BLaER1 treated with 17β-estradiol and CSF1 and Interleukin-3, amounts not matched to agents 10 nM and 100 nM (cell line): ENCODE measurements around the gene PTPRE.
A peak's percentile ranks its signal among the peaks of the same experiment; 100 is the strongest.

Source experiments
- H3K27ac ChIP-seq, 11 experiments: shearing (Covaris generic); formaldehyde crosslinking; 2 replicates each; pipeline ENCODE4 v1.8.1; 2022
- H3K27me3 ChIP-seq, 11 experiments: shearing (Covaris generic); formaldehyde crosslinking; 2 replicates each; pipeline ENCODE4 v1.8.1; 2022
- H3K36me3 ChIP-seq, 11 experiments: shearing (Covaris generic); formaldehyde crosslinking; 2 replicates each; pipeline ENCODE4 v1.8.1; 2022
- H3K4me1 ChIP-seq, 10 experiments: shearing (Covaris generic); formaldehyde crosslinking; 2 replicates each; pipeline ENCODE4 v1.8.1; 2022
- H3K4me2 ChIP-seq, 11 experiments: shearing (Covaris generic); formaldehyde crosslinking; 2 replicates each; pipeline ENCODE4 v1.8.1; 2022
- H3K4me3 ChIP-seq, 10 experiments: shearing (Covaris generic); formaldehyde crosslinking; 2 replicates each; pipeline ENCODE4 v1.8.1; 2022
- H3K9ac ChIP-seq, 11 experiments: shearing (Covaris generic); formaldehyde crosslinking; 2 replicates each; pipeline ENCODE4 v1.8.1; 2022
- H3K9me3 ChIP-seq, 11 experiments: shearing (Covaris generic); formaldehyde crosslinking; replicated peaks in 1 of 11; 2 replicates each; pipeline ENCODE4 v1.8.1; 2022
- H4K20me1 ChIP-seq, 11 experiments: shearing (Covaris generic); formaldehyde crosslinking; 2 replicates each; pipeline ENCODE4 v1.8.1; 2022
- Cebpa-rat ChIP-seq, 11 experiments: shearing (Covaris generic); IDR thresholded peaks; 2 replicates each; pipeline ENCODE4 v1.8.1; 2022

The PTPRE gene

DNA sequence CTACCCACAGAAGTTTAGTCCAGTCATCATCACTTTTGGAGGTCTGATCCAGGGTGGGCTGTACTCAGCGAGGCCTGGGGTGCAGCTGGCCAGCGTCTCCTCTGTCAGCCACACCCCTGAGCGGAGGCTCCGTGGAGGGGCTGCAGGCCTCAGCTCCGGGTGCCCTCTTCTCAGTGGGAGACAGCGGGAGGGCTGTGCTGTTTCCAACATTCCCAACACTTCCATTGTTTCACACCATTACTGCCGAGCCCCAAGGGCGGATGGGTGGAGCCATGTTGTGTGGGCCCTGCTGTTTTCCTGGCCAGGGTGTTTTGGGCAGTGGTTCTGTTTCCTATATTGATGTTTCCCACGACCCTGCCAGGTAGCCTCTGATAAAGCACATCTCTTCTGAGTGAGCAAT lies 124.3 kb downstream of the PTPRE start:
- Histone ChIP-seq H3K4me3 (no peak overlapping the region), H3K27ac (peak overlapping the region in 1 of 11 experiments; percentile 82; a peak in 2 of 22 replicates), H3K9ac (no peak overlapping the region), H4K20me1 (peaks cover 0 to 2% (median 0%) of the 10 kb centered on the region in 11 experiments; a peak in 2 of 22 replicates), H3K36me3 (no peaks in the 10 kb centered on the region), H3K27me3 (no peaks in the 10 kb centered on the region), H3K4me2 (peak overlapping the region in 9 of 11 experiments; percentile 88 to 97 (median 93); a peak in 14 of 22 replicates), H3K4me1 (peaks cover 52 to 63% (median 54%) of the 10 kb centered on the region in 10 experiments), H3K9me3 (no peaks in the 10 kb centered on the region)
- TF ChIP-seq Cebpa-rat (IDR thresholded peaks at IDR 0.05), result no peak

DNA sequence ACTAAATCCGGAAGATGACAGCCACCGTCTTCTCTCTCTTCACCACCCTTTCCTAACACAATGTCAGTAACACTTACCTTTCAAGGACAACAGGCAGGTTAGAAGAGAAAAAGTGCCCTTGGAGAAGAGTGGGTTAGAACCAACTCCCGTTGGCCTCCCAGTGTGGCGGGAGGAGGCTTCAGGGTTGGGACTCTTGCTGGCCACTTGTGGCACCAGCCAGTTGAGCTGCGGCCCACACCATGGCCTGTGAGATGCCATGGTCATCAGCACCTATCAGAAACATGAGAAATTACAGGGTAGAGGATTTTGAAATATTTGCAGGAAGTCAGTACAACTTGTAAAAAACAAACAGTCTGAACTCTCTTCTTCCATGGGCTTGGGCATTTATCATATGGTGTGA lies 125.6 kb downstream of the PTPRE start:
- no peak overlapping the region for H3K9ac ChIP-seq
- H3K27me3 ChIP-seq, result no peaks in the 10 kb centered on the region
- no peaks in the 10 kb centered on the region for H4K20me1 ChIP-seq
- H3K4me3 ChIP-seq, result no peak overlapping the region
- no peaks in the 10 kb centered on the region for H3K9me3 ChIP-seq
- H3K4me1 ChIP-seq, result peaks cover 40 to 60% (median 47%) of the 10 kb centered on the region in 10 experiments
- no peak overlapping the region for H3K4me2 ChIP-seq
- H3K27ac ChIP-seq, result no peak overlapping the region
- no peak for TF ChIP-seq Cebpa-rat (IDR thresholded peaks at IDR 0.05)
- no peaks in the 10 kb centered on the region for H3K36me3 ChIP-seq

DNA sequence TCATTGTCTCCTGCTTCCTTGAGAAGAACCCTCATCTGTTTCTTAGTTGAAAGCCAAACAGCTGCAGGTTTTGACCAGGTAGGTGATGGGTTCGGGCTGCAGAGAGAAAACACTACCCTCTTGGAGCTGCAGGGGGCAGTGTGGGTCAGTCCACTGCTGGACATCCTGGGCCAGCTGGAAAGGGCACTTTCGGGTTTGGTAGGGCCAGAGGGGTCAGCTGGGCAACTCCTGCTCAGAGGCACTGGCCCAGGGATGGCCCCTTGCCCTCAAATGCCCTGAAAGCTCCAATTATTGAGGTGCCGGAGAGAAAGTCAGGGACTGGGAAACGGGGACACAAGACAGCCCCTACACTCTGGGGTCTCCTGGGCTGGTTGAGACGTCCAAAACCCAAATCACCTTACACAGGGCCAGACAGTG lies 128.7 kb downstream of the PTPRE start:
- no peak overlapping the region for H3K4me3 ChIP-seq
- H3K36me3 ChIP-seq, result no peaks in the 10 kb centered on the region
- H3K9me3 ChIP-seq, result no peaks in the 10 kb centered on the region
- H4K20me1 ChIP-seq, result no peaks in the 10 kb centered on the region
- H3K27me3 ChIP-seq, result no peaks in the 10 kb centered on the region
- H3K4me2 ChIP-seq, result peak overlapping the region in 6 of 11 experiments; percentile 1 to 49 (median 30); a peak in 7 of 22 replicates
- no peak for TF ChIP-seq Cebpa-rat (IDR thresholded peaks at IDR 0.05)
- H3K9ac ChIP-seq, result no peak overlapping the region
- peak overlapping the region in 4 of 11 experiments; percentile 11 to 42 (median 26); a peak in 3 of 22 replicates for H3K27ac ChIP-seq
- peaks cover 10 to 37% (median 18%) of the 10 kb centered on the region in 10 experiments for H3K4me1 ChIP-seq

DNA sequence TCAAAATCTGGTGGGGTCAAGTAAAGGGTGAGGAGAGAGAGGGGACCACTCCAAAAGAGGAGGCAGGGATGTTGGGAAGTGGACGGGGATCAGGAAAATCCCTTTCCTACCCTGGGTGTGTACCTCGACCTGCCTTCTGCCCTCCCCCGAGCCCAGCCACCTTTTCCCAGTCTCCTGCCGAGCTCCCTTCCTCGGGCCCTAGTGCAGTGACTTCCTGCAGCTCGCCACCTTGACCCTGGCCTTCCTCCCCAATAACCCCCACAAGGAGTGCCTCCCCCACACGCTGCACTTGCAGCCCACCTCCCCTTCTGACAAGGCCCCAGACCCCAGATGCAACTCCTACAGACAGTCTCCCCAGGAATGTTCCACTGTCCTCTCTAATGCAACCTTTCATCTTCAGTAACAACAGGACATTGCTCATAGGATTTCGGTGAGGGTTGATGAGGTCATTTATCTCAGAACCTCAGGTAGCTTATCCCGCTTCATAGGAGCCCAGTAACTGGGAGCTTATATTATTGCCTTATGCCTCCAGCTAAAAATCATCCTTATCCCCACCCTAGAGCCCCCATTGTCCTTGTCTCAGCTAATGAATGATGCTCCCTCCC lies 129.2 kb downstream of the PTPRE start:
- Histone ChIP-seq H3K4me2 (peak overlapping the region in 6 of 11 experiments; percentile 1 to 49 (median 30); a peak in 7 of 22 replicates), H3K9me3 (no peaks in the 10 kb centered on the region), H4K20me1 (no peaks in the 10 kb centered on the region), H3K36me3 (no peaks in the 10 kb centered on the region), H3K27me3 (no peaks in the 10 kb centered on the region), H3K4me1 (peaks cover 4 to 37% (median 20%) of the 10 kb centered on the region in 10 experiments), H3K27ac (peak overlapping the region in 4 of 11 experiments; percentile 11 to 42 (median 26); a peak in 3 of 22 replicates), H3K9ac (no peak overlapping the region), H3K4me3 (no peak overlapping the region)
- TF ChIP-seq Cebpa-rat (IDR thresholded peaks at IDR 0.05), result no peak

DNA sequence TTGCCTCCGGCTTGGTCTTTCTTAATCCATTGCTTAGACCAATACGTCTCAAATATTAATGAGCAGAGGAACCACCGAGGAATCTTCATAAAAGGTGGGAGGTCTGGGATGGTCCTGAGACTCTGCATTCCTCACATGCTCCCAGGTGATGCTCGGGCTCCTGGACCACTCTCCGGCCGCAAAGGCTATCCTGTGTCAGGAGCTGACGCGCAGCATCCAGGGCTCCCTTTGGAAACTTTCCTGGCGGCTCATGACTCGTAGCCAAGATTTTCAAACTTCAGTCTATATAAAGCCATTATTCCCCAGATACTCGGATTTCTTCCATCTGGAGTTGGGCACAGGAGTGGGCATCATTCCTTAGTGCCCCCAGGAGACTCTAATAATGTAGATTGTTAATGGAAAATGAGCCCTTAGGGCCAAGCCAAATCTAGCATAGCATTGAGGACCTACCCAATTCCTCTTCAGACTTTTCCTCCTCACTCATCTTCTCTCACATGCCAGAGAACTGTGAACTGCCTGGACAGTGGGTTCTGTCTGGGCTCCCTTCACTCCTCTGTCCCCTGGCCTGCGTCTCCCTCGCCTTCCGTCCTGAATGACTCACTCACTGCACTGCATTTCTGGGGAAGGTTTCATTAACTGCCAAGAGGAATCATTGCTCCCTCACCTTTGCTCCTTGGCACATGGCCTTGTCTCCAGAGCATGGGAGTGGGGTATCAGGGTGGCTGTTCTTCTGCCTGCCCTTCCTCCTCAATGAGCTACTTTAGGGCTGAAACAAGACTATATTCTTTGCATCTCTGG lies 130.0 kb downstream of the PTPRE start:
- no peaks in the 10 kb centered on the region for H4K20me1 ChIP-seq
- H3K9me3 ChIP-seq, result no peaks in the 10 kb centered on the region
- H3K36me3 ChIP-seq, result no peaks in the 10 kb centered on the region
- H3K4me3 ChIP-seq, result no peak overlapping the region
- peak overlapping the region in 5 of 11 experiments; percentile 23 to 50 (median 35); a peak in 5 of 22 replicates for H3K4me2 ChIP-seq
- H3K27ac ChIP-seq, result peak overlapping the region in 1 of 11 experiments; percentile 50; a peak in 2 of 22 replicates
- no peak overlapping the region for H3K9ac ChIP-seq
- no peak for TF ChIP-seq Cebpa-rat (IDR thresholded peaks at IDR 0.05)
- H3K4me1 ChIP-seq, result peaks cover 7 to 39% (median 25%) of the 10 kb centered on the region in 10 experiments
- H3K27me3 ChIP-seq, result no peaks in the 10 kb centered on the region

DNA sequence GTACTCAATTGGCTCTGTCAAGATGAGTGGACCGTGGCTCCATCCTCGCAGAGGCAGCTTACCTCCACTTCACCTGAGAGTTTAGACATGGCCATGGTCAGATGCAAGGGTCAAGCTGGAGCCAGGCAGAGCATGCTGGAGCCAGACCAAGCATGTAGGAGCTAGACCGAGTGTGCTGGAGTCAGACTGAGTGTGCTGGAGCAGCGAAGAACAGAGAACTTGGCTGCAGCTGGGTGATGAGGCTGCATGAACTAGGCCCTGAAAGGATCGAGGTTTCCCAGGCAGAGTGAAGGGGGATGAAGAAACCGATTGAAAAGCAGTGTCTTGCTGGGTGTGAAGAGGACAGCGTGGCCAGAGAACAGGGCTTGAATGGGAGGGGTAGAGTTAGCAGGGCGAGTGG lies 133.2 kb downstream of the PTPRE start:
- TF ChIP-seq Cebpa-rat (IDR thresholded peaks at IDR 0.05), result no peak
- no peaks in the 10 kb centered on the region for H3K36me3 ChIP-seq
- H3K27me3 ChIP-seq, result no peaks in the 10 kb centered on the region
- H3K4me2 ChIP-seq, result peak overlapping the region in 5 of 11 experiments; percentile 50 to 98 (median 86); a peak in 8 of 22 replicates
- H3K9ac ChIP-seq, result no peak overlapping the region
- peak overlapping the region in 6 of 11 experiments; percentile 10 to 74 (median 55); a peak in 7 of 22 replicates for H3K27ac ChIP-seq
- no peak overlapping the region for H3K4me3 ChIP-seq
- no peaks in the 10 kb centered on the region for H3K9me3 ChIP-seq
- H4K20me1 ChIP-seq, result no peaks in the 10 kb centered on the region
- peaks cover 37 to 71% (median 55%) of the 10 kb centered on the region in 10 experiments for H3K4me1 ChIP-seq

DNA sequence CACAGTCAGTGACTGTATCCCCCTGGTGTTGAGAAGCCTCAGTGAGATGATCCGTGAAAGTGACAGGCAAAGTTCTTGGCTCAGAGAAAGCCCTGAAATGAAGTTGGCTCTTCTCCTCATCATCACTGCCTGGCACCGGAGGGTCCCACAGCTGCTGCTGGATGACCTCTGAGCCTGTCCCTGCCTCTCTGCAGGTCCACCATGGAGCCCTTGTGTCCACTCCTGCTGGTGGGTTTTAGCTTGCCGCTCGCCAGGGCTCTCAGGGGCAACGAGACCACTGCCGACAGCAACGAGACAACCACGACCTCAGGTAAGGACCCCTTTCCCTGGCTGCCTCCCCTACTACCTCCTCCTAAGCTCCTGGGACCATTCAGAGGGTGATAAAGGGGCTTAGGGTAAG lies 133.8 kb downstream of the PTPRE start:
- Histone ChIP-seq H3K9ac (no peak overlapping the region), H3K36me3 (no peaks in the 10 kb centered on the region), H3K4me2 (peak overlapping the region in 9 of 11 experiments; percentile 5 to 98 (median 82); a peak in 14 of 22 replicates), H3K27me3 (no peaks in the 10 kb centered on the region), H4K20me1 (no peaks in the 10 kb centered on the region), H3K4me1 (peaks cover 43 to 73% (median 60%) of the 10 kb centered on the region in 10 experiments), H3K9me3 (no peaks in the 10 kb centered on the region), H3K4me3 (no peak overlapping the region), H3K27ac (peak overlapping the region in 5 of 11 experiments; percentile 13 to 74 (median 66); a peak in 8 of 22 replicates)
- TF ChIP-seq Cebpa-rat (IDR thresholded peaks at IDR 0.05), result no peak

DNA sequence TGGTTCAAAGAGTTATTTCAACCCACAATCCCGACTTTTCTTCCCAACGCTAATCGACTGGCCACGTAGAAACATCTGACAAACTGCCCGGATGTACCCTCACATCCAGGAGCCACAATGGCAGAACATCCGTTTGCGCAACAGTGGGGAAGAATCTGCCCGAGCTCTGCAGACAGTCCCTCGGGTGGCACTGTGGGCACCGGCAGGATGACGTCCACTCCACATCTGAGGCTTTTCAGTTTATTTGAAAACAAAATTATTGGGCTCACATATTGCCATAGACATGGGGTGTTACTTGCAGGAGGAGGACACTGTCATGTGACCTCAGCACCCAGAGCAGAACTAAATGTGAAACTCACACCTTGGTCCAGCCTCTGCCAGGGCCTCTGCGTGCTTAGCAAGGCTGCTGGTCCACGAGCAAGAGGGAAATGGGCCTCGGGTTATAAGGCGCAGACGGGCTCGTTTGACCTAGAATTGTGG lies 135.3 kb downstream of the PTPRE start:
- Histone ChIP-seq H3K36me3 (no peaks in the 10 kb centered on the region), H3K9ac (peak overlapping the region in 7 of 11 experiments; percentile 2 to 62 (median 47); a peak in 9 of 22 replicates), H4K20me1 (no peaks in the 10 kb centered on the region), H3K4me1 (peaks cover 58 to 77% (median 72%) of the 10 kb centered on the region in 10 experiments), H3K4me2 (peak overlapping the region; percentile 73 to 99 (median 86)), H3K27me3 (no peaks in the 10 kb centered on the region), H3K27ac (peak overlapping the region in 8 of 11 experiments; percentile 40 to 79 (median 68); a peak in 17 of 22 replicates), H3K9me3 (no peaks in the 10 kb centered on the region), H3K4me3 (peak overlapping the region in 2 of 10 experiments; percentile 2 to 15; a peak in 4 of 20 replicates)
- TF ChIP-seq Cebpa-rat (IDR thresholded peaks at IDR 0.05), result peak in 9 of 11 experiments; percentile 31 to 91 (median 81); a peak in 14 of 22 replicates
